GM12874 (cell line): Measurements from ENCODE around the gene SAMD7.

ENCODE experiments used
- TF ChIP-seq, protein P1 (sequence below): IDR thresholded peaks from 2 replicates; pipeline ENCODE4 v1.5.1; 2011; ENCODE audit warnings: low read depth, mild to moderate bottlenecking, control low read depth, low read length, moderate library complexity; ENCODE audit not compliant: insufficient read depth

SAMD7 gene

DNA sequence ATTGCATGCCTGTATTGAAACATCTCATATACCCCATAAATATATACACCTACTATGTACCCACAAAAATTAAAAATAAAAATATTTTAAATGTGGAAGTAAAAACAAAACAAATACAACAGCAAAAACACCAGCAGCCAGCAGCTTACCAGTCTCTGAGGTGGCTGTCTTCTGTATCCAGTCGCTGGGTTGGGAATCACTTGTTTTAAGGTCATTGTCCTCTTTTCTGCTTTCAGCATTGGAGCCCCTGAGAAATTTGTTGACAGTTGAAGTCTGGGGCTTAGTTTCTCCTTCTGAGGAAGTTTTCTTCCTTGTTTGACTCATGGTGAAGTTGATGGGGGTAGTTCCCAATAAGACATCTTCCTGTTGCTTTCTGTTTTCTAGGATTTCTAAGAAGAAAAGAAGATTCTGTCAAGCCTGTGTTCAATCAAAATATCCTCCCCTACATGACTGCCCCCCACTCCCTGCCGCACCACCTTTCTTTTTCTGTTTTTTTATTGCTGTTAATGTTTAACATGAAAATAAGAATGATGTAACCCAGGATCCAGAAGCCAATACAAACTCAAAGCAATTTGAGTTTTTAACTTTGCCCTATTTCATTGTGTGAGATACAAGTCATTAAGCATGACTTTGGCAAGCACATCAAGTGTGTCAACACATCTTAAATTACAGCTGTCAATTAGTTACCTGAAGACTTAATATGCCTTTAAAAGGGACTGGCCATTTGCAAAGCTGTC, 41.7 kb upstream of the SAMD7 start, which contains the start of gene LRRC31:
Gene LRRC31, minus strand, starts transcription at position 452 of the 737 bp plus-strand sequence. Its CDS starts 128 bp downstream, at position 324.
- TF ChIP-seq, protein P1, sequence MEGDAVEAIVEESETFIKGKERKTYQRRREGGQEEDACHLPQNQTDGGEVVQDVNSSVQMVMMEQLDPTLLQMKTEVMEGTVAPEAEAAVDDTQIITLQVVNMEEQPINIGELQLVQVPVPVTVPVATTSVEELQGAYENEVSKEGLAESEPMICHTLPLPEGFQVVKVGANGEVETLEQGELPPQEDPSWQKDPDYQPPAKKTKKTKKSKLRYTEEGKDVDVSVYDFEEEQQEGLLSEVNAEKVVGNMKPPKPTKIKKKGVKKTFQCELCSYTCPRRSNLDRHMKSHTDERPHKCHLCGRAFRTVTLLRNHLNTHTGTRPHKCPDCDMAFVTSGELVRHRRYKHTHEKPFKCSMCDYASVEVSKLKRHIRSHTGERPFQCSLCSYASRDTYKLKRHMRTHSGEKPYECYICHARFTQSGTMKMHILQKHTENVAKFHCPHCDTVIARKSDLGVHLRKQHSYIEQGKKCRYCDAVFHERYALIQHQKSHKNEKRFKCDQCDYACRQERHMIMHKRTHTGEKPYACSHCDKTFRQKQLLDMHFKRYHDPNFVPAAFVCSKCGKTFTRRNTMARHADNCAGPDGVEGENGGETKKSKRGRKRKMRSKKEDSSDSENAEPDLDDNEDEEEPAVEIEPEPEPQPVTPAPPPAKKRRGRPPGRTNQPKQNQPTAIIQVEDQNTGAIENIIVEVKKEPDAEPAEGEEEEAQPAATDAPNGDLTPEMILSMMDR, result no peak

DNA sequence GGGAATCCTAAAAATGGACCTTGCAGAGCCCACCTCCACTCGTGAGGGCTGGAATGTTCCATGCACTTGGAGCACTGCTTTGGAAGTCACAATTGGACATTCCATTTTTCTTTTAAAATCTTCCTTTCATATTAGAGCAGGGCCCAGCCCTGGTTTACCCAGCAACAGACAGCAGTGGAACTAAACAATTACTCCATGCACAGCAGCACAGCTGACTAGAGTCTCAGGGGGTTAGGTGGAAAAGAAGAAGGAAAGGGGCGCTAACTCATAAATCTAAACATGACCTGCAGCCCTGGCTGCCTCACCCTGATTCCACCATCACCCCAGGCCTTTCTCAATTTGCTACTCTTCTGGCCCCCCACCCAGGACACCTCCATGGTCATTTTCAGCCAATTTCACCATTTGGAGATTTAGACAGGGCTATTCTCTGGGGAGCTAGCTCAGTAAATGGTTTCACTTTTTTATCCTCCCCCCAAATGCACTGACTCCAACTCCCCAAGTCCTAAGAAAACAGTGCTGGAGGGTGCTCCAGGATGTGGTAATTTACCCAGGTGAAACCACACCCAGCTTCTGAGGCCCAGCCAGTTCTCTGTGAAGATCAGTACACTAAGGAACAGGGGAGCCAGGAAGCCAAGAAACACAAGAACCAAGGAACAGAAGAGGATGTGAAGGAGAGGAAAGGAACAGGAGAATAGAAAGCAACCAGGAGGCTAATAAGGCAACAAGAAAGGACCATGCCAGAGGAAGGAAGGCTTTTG, 40.1 kb upstream of the SAMD7 start:
- TF ChIP-seq, protein P1, result no peak

DNA sequence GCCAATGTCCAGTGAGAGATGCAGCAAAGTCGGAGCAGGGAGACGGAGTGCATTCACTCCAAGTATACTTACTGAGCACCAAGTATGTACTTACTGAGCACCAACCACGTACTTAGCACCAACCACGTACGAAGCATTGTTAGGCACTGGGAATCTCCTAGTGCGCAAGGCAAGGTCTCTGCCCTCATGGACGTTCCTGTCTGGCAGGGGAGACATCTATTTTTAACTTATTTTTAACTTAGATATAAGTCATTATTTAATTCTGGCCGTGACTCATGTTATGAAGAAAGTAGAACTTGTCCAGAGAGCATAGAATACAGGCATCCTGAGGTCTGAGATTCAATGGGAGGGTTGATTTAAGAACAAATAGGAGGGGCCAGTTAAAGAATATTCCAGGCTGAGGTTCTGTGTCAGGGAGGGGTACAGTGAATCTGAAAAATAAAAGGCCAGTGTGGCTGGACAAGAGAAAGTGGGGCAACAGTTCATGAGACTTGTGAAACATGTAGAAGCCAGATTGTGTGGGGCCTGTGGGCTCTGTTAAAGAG, 32.3 kb upstream of the SAMD7 start:
- TF ChIP-seq, protein P1, result no peak

DNA sequence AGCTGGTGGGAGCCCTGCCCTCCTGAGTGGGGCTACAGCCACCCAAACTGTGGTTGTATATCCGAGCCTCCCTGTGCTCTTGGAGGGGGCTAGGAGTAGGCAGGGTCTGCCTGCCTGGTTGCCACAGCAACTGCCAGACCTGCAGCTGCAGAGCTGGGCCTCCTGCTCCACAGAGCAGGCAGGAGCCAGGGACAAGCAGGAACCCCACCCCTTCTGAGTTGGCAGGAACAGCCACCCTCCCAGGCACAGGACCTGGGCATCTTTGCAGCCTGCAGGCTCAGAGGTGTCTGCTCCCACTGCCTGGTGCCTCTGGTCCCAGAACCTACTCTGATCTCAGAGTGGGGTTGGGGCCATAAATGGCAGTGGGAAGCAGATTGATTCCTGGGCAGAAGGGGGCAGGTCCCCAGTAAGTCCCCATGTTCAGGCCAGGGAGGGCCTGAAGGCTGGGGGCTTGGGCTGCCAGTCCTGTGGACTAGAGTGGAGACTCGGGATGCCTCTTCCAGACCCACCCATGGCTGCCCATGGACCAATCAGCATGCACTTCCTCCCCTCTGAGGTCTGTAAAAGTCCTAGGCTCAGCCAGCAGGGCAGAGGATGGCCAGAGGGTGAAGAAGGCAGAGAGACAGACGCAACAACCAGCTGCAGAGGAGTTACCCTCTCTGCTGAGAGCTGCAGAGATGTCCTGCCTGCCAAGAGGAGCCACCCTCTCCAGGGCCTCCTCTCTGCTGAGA, 31.4 kb upstream of the SAMD7 start:
- TF ChIP-seq, protein P1, result no peak

DNA sequence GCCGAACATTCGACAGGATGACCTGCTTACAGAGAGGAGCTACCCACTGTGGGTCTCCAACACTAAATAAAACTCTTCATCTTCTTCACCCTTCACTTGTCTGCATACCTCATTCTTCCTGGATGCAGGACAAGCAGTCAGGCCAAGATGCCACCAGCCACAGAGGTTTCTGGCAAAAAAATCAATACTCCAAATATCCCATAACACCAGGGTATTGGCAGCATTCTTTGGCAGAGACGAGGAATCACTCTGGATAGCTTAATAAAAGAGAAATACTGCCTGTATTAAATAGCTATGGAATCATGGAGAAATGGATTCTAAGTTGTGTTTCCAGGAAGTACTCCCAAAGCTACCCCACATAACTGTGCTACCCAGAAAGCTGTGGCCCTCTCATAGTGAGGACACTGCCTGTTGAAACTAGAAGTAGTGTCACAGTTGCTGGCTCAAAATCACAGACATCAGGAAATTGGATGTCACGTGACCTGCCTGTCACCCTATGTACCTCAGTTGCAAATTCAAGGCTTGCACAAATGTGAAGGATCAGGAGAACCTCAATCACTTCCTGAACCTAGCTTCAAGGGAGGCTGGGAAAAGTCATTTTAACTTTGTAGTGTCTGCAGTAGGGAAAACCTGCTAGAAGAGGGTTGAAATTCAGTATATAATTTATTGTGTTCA, 30.7 kb upstream of the SAMD7 start:
- TF ChIP-seq, protein P1, result no peak

DNA sequence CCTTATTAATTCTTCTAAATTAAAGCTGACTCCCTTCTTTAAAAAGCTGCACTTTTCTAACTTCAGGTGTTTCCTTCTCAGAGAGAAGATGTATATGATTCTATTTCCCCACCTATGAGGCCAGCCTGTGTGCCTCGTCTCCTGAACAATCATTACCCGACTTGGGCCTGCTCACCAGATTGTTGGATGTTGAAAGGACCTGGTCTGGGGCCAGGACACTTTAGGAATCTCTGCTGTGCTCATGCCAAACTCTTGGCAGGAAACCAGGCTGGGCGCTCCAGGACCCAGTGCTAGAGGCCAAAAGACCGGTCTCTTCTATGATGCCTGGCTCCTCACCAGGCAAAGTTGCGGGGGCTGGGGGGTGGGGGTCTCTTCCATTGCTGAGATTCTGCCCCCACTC, 24.7 kb upstream of the SAMD7 start:
- TF ChIP-seq, protein P1, result no peak
